SK-N-SH (cell line): ENCODE results near the gene TRIM44. TPM values are rescaled to one million over a fixed set of nuclear protein-coding genes. Genes with fewer than 3 reads are reported as not detected.

ENCODE experiments used
- CTCF ChIA-PET: fragments of 300-600, 350-600 bp; formaldehyde crosslinking; extraction: SDS; loops from one replicate; lab custom pipeline; 2021; lab: Yijun Ruan, JAX
- POLR2A ChIA-PET: fragments of 350-600 bp; sonication (Branson Sonifier 250); formaldehyde crosslinking; extraction: SDS; loops from one replicate; lab custom pipeline; 2020; ENCODE audit warnings: antibody characterized with exemption, inconsistent platforms; lab: Yijun Ruan, JAX
- DNase-seq: peaks from one replicate; pipeline ENCODE4 v3.0.0; 2012
- H2AFZ ChIP-seq: fragments of 200-600 bp; sonication (generic); 2 replicates; pipeline ENCODE4 v1.8.1; 2016; ENCODE audit warnings: antibody characterized with exemption, mild to moderate bottlenecking, low read depth
- H3F3A ChIP-seq: fragments of 200-600 bp; sonication (generic); replicated peaks from 2 replicates; pipeline ENCODE3; 2016; ENCODE audit warnings: antibody characterized with exemption, mild to moderate bottlenecking; ENCODE audit not compliant: insufficient read depth
- H3K27ac ChIP-seq, 2 experiments: fragments of 200-500 bp in 1 of 2; fragments of 200-600 bp in 1 of 2; sonication (Bioruptor generic) in 1 of 2; sonication (generic), shearing (Covaris generic) in 1 of 2; 2 replicates each; pipeline versions ENCODE4 v1.5.1 to v1.6.1; 2014 to 2016; ENCODE audit warnings: low read depth in 2 of 2, inconsistent platforms in 1 of 2, low read length in 1 of 2, mild to moderate bottlenecking in 1 of 2, mixed read lengths in 1 of 2
- H3K27me3 ChIP-seq: fragments of 200-600 bp; sonication (generic), shearing (Covaris generic); 2 replicates; pipeline ENCODE4 v1.6.1; 2016; ENCODE audit warnings: mixed run types; ENCODE audit not compliant: insufficient read depth
- H3K36me3 ChIP-seq, 2 experiments: fragments of 200-500 bp in 1 of 2; fragments of 200-600 bp in 1 of 2; sonication (Bioruptor generic) in 1 of 2; sonication (generic) in 1 of 2; replicated peaks in 1 of 2; 2 replicates each; pipeline versions ENCODE3 to v1.5.1; 2014 to 2016; ENCODE audit warnings: low read length in 1 of 2, mild to moderate bottlenecking in 1 of 2; ENCODE audit not compliant: insufficient read depth in 2 of 2, control insufficient read depth in 1 of 2
- H3K4me1 ChIP-seq, 2 experiments: fragments of 200-500 bp in 1 of 2; fragments of 200-600 bp in 1 of 2; sonication (Bioruptor generic) in 1 of 2; sonication (generic), shearing (Covaris generic) in 1 of 2; 2 replicates each; pipeline versions ENCODE4 v1.5.1 to v1.6.1; 2014 to 2016; ENCODE audit warnings: low read depth in 1 of 2, low read length in 1 of 2, mixed run types in 1 of 2; ENCODE audit not compliant: insufficient read depth in 2 of 2, control insufficient read depth in 1 of 2
- H3K4me2 ChIP-seq: fragments of 200-600 bp; sonication (generic), shearing (Covaris generic); 2 replicates; pipeline ENCODE4 v1.6.1; 2017; ENCODE audit warnings: mixed run types
- H3K4me3 ChIP-seq, 2 experiments: fragments of 200-500 bp in 1 of 2; fragments of 200-600 bp in 1 of 2; sonication (Bioruptor generic) in 1 of 2; sonication (generic), shearing (Covaris generic) in 1 of 2; 2 replicates each; pipeline versions ENCODE4 v1.5.1 to v1.8.1; 2014 to 2016; ENCODE audit warnings: low read depth in 2 of 2, inconsistent platforms in 1 of 2, low read length in 1 of 2, mild to moderate bottlenecking in 1 of 2, mixed read lengths in 1 of 2, moderate library complexity in 1 of 2
- H3K79me2 ChIP-seq: fragments of 200-600 bp; sonication (generic); 2 replicates; pipeline ENCODE4 v1.8.1; 2017; ENCODE audit warnings: mild to moderate bottlenecking; ENCODE audit not compliant: insufficient read depth
- H3K9ac ChIP-seq: fragments of 200-600 bp; sonication (generic); 2 replicates; pipeline ENCODE4 v1.6.1; 2017; ENCODE audit warnings: mixed run types
- H3K9me2 ChIP-seq: fragments of 200-600 bp; sonication (generic); 2 replicates; pipeline ENCODE4 v1.6.1; 2017; ENCODE audit warnings: mixed run types
- H3K9me3 ChIP-seq: fragments of 200-600 bp; sonication (generic); 2 replicates; pipeline ENCODE4 v1.6.1; 2017; ENCODE audit warnings: mixed run types, mild to moderate bottlenecking, moderate library complexity
- H4K20me1 ChIP-seq: fragments of 200-600 bp; sonication (generic); 2 replicates; pipeline ENCODE4 v1.6.1; 2017; ENCODE audit warnings: mild to moderate bottlenecking, mixed run types; ENCODE audit not compliant: insufficient read depth
- EZH2phosphoT487 ChIP-seq: fragments of 200-600 bp; sonication (generic); IDR thresholded peaks from 2 replicates; pipeline ENCODE4 v1.6.1; 2017; ENCODE audit warnings: low read depth, mixed run types, mild to moderate bottlenecking, antibody characterized with exemption, moderate library complexity, borderline replicate concordance
- FOSL2 ChIP-seq: IDR thresholded peaks from 2 replicates; pipeline ENCODE4 v1.4.0; 2012; ENCODE audit warnings: low read depth, mild to moderate bottlenecking, moderate library complexity, borderline replicate concordance
- FOXJ3 ChIP-seq: sonication (generic); formaldehyde crosslinking; IDR thresholded peaks from 2 replicates; pipeline ENCODE4 v1.5.1; 2020; ENCODE audit warnings: mild to moderate bottlenecking, missing genetic modification reagents
- FOXM1 ChIP-seq: IDR thresholded peaks from 2 replicates; pipeline ENCODE4 v1.4.0; 2012; ENCODE audit warnings: low read depth, mild to moderate bottlenecking
- GABPA ChIP-seq: IDR thresholded peaks from 2 replicates; pipeline ENCODE4 v1.4.0; 2012; ENCODE audit warnings: low read depth, mild to moderate bottlenecking
- IRF3 ChIP-seq: fragments of 150-350 bp; IDR thresholded peaks from 2 replicates; pipeline ENCODE4 v1.6.1; 2016; ENCODE audit warnings: mild to moderate bottlenecking, low read depth, low read length
- MAX ChIP-seq: IDR thresholded peaks from 2 replicates; pipeline ENCODE4 v1.4.0; 2012; ENCODE audit warnings: low read depth
- MEF2A ChIP-seq: IDR thresholded peaks from 2 replicates; pipeline ENCODE4 v1.4.0; 2012; ENCODE audit warnings: low read depth, borderline replicate concordance
- NRF1 ChIP-seq: IDR thresholded peaks from 2 replicates; pipeline ENCODE4 v1.6.1; 2012; ENCODE audit warnings: low read depth, mild to moderate bottlenecking, low read length
- RCOR1 ChIP-seq: fragments of 150-350 bp; IDR thresholded peaks from 2 replicates; pipeline ENCODE4 v1.6.1; 2017; ENCODE audit warnings: antibody characterized with exemption, low read length
- SIN3A ChIP-seq: IDR thresholded peaks from 2 replicates; pipeline ENCODE4 v1.6.1; 2012; ENCODE audit warnings: low read depth, mild to moderate bottlenecking, low read length, moderate library complexity, borderline replicate concordance
- SMC3 ChIP-seq: IDR thresholded peaks from 2 replicates; pipeline ENCODE4 v1.6.1; 2012; ENCODE audit warnings: low read depth, low read length, improper control_type of control experiment
- USF2 ChIP-seq: fragments of 150-350 bp; IDR thresholded peaks from 2 replicates; pipeline ENCODE4 v1.6.1; 2017; ENCODE audit warnings: antibody characterized with exemption, low read length, low read depth, borderline replicate concordance
- YY1 ChIP-seq: IDR thresholded peaks from 2 replicates; pipeline ENCODE4 v1.4.0; 2012; ENCODE audit warnings: low read depth, mild to moderate bottlenecking
- WGBS: methylation state at CpG from one replicate; pipeline ENCODE4 v1.1.6; 2017; ENCODE audit warnings: low lambda C conversion rate; 5-methylcytosine and 5-hydroxymethylcytosine counted together
- polyA plus RNA-seq, 3 experiments: library from polyadenylated mRNA; depleted of rRNA; stranded (reverse); fragments of >200 nt; gene quantifications; 2 replicates each; pipeline ENCODE4 v1.2.3, GENCODE V29; 2012
- TF ChIP-seq, protein P1 (sequence below): IDR thresholded peaks from 2 replicates; pipeline ENCODE4; 2012

TRIM44 gene
- polyA plus RNA-seq, 1 of the 3 experiments (the other 2 are of a cell fraction): 34.1 TPM

- POLR2A ChIA-PET: no interaction called here
- Histone ChIP-seq H3K4me3 (no peak overlapping the region), H3K9ac (no peak overlapping the region), H4K20me1 (no peaks in the 10 kb centered on the region), H3K27me3 (no peaks in the 10 kb centered on the region), H3K9me3 (no peaks in the 10 kb centered on the region), H3K9me2 (no peaks in the 10 kb centered on the region), H3K4me2 (no peak overlapping the region), H3F3A (no peaks in the 10 kb centered on the region), H3K4me1 (peaks cover 0 to 3% of the 10 kb centered on the region in 2 experiments; a peak in 2 of 4 replicates), H2AFZ (no peak overlapping the region)
- 41% methylated on average over 2 of the region's 2 CpGs for WGBS
- no peak for TF ChIP-seq YY1
- no peak for TF ChIP-seq SIN3A
- TF ChIP-seq RCOR1: no peak
- TF ChIP-seq, protein P1, sequence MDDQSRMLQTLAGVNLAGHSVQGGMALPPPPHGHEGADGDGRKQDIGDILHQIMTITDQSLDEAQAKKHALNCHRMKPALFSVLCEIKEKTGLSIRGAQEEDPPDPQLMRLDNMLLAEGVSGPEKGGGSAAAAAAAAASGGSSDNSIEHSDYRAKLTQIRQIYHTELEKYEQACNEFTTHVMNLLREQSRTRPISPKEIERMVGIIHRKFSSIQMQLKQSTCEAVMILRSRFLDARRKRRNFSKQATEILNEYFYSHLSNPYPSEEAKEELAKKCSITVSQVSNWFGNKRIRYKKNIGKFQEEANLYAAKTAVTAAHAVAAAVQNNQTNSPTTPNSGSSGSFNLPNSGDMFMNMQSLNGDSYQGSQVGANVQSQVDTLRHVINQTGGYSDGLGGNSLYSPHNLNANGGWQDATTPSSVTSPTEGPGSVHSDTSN: no peak
- no peak for TF ChIP-seq IRF3
- no peak for TF ChIP-seq FOXJ3
- no peak for TF ChIP-seq MEF2A
- TF ChIP-seq FOXM1: no peak
- TF ChIP-seq FOSL2: no peak
- TF ChIP-seq NRF1: no peak
- TF ChIP-seq GABPA: no peak
- no peak for TF ChIP-seq USF2
- TF ChIP-seq SMC3: no peak
- TF ChIP-seq EZH2phosphoT487: no peak
- TF ChIP-seq MAX: no peak
- TF ChIP-seq, all 33 proteins: peak for 0
- Histone ChIP-seq H3K79me2 (no peaks in the 10 kb centered on the region), H3K36me3 (peaks cover 15 to 30% of the 10 kb centered on the region in 2 experiments), H3K27ac (no peak overlapping the region; a peak in 1 of 4 replicates)
- CTCF ChIA-PET: interaction anchor here (4.6 kb wide), 1 partner anchor 12 kb away, joined by 31 read pairs; no protein-coding TSS in a partner anchor
- DNase-seq: no peak
These were observed 147.6 kb downstream of the TRIM44 start for GRCh38 chr11:35810045-35810645.
